Natural killer cell (primary cell): ENCODE measurements around the gene KRT79. TPM values are rescaled to one million over a fixed set of nuclear protein-coding genes. Genes with fewer than 3 reads are reported as not detected.

Experiments used
- ATAC-seq, 3 donors: fragments of 150-1000 bp in 2 of 3; fragments of 200-7000 bp in 1 of 3; cut with Tn5 transposase; 1 replicate in 1 of 3; 2 replicates in 2 of 3; pipeline ENCODE4 v1.10.0; 2021; ENCODE audit warnings: mild to moderate bottlenecking in 2 of 3, moderate library complexity in 2 of 3
- DNase-seq, 2 donors: peaks; one replicate each; pipeline versions ENCODE4 v3.0.0 to v3.0.0-alpha.2; 2013 to 2021; ENCODE audit warnings: mixed read lengths in 1 of 2
- H3K27ac ChIP-seq: one replicate; pipeline ENCODE4 v1.5.1; 2013; ENCODE audit warnings: mild to moderate bottlenecking, low read length
- H3K27me3 ChIP-seq: one replicate; pipeline ENCODE4 v1.6.1; 2013; ENCODE audit warnings: low read length; ENCODE audit not compliant: control insufficient read depth, insufficient read depth
- H3K36me3 ChIP-seq: one replicate; pipeline ENCODE4 v1.6.1; 2013; ENCODE audit warnings: low read length; ENCODE audit not compliant: control insufficient read depth, insufficient read depth
- H3K4me1 ChIP-seq: one replicate; pipeline ENCODE4 v1.6.1; 2013; ENCODE audit warnings: low read length; ENCODE audit not compliant: control insufficient read depth, insufficient read depth
- H3K4me3 ChIP-seq: one replicate; pipeline ENCODE4 v1.5.1; 2013; ENCODE audit warnings: low read length
- H3K9me3 ChIP-seq: one replicate; pipeline ENCODE4 v1.6.1; 2013; ENCODE audit warnings: low read length; ENCODE audit not compliant: control insufficient read depth, insufficient read depth
- H3K27ac Mint-ChIP-seq, 2 donors: one replicate each; pipeline ENCODE4 v1.8.0; 2022; ENCODE audit warnings: mild to moderate bottlenecking in 2 of 2, mixed read lengths in 2 of 2, moderate library complexity in 1 of 2
- H3K27me3 Mint-ChIP-seq, 2 donors: one replicate each; pipeline ENCODE4 v1.8.0; 2022; ENCODE audit warnings: low read depth in 2 of 2, mixed read lengths in 2 of 2
- H3K36me3 Mint-ChIP-seq: one replicate; pipeline ENCODE4 v1.8.0; 2022; ENCODE audit warnings: mixed read lengths
- H3K4me1 Mint-ChIP-seq, 2 donors: one replicate each; pipeline ENCODE4 v1.8.0; 2022; ENCODE audit warnings: mixed read lengths in 2 of 2
- H3K4me3 Mint-ChIP-seq: one replicate; pipeline ENCODE4 v1.8.0; 2022; ENCODE audit warnings: mild to moderate bottlenecking, moderate library complexity, mixed read lengths
- H3K9me3 Mint-ChIP-seq, 2 donors: one replicate each; pipeline ENCODE4 v1.8.0; 2022; ENCODE audit warnings: mixed read lengths in 2 of 2
- CTCF ChIP-seq: fragments of 200-600 bp; IDR thresholded peaks from one replicate; pipeline ENCODE4 v1.8.0; 2022; ENCODE audit warnings: antibody characterized with exemption
- WGBS: methylation state at CpG from one replicate; pipeline ENCODE4 v1.1.7; 2013; ENCODE audit warnings: missing lambda C conversion rate; ENCODE audit not compliant: insufficient coverage; 5-methylcytosine and 5-hydroxymethylcytosine counted together
- intact Hi-C: fragments of 100-400 bp; cut with micrococcal nuclease; formaldehyde crosslinking; loops from one replicate; pipeline ENCODE4 v1.14.2; 2022
- total RNA-seq, 4 donors: library from RNA; stranded (reverse); fragments of 120-200 nt in 1 of 4; gene quantifications; one replicate each; pipeline versions ENCODE4 v1.2.3 to v1.2.4, GENCODE V29; 2013 to 2022

The KRT79 gene
- total RNA-seq, 3 donors from 2014 or later (not counting 1 experiment from before 2014, with no cell fraction given) = 0.18 TPM; not detected in 2

GRCh38 chr12:52824741-52825410 is 9.2 kb downstream of the KRT79 start:
- no peak for TF ChIP-seq CTCF
- intact Hi-C loops = no loop called here
- 94% methylated on average over 5 of the region's 5 CpGs for WGBS
- Histone ChIP-seq H3K4me1 (no peaks in the 10 kb centered on the region), H3K4me3 (no peak overlapping the region), H3K27me3 (no peaks in the 10 kb centered on the region), H3K9me3 (no peaks in the 10 kb centered on the region), H3K36me3 (no peaks in the 10 kb centered on the region), H3K27ac (no peak overlapping the region)
- no peak overlapping the region for H3K27ac Mint-ChIP-seq
- H3K36me3 Mint-ChIP-seq = no peaks in the 10 kb centered on the region
- H3K4me3 Mint-ChIP-seq = no peak overlapping the region
- DNase-seq = no peak
- H3K27me3 Mint-ChIP-seq = peaks cover 0 to 3% of the 10 kb centered on the region in 2 donors
- ATAC-seq = no peak
- no peaks in the 10 kb centered on the region for H3K9me3 Mint-ChIP-seq
- H3K4me1 Mint-ChIP-seq = peaks cover 7 to 12% of the 10 kb centered on the region in 2 donors

- no peak for TF ChIP-seq CTCF
- Histone ChIP-seq H3K27me3 (no peaks in the 10 kb centered on the region), H3K36me3 (no peaks in the 10 kb centered on the region), H3K4me1 (no peaks in the 10 kb centered on the region), H3K27ac (no peak overlapping the region), H3K9me3 (no peaks in the 10 kb centered on the region), H3K4me3 (no peak overlapping the region)
- Mint-ChIP-seq H3K9me3 (no peaks in the 10 kb centered on the region), H3K27me3 (peaks cover 0 to 5% of the 10 kb centered on the region in 2 donors), H3K36me3 (no peaks in the 10 kb centered on the region), H3K4me3 (no peak overlapping the region), H3K4me1 (peaks cover 6 to 7% of the 10 kb centered on the region in 2 donors), H3K27ac (no peak overlapping the region)
- no peak for ATAC-seq
- DNase-seq = no peak
- 88% methylated on average over 15 of the region's 15 CpGs for WGBS
- intact Hi-C loops = no loop called here
These were observed 10.2 kb downstream of the KRT79 start for GRCh38 chr12:52823761-52824450.

- no peak overlapping the region for H3K4me3 Mint-ChIP-seq
- no peak overlapping the region for H3K27ac Mint-ChIP-seq
- WGBS = 72% methylated on average over 16 of the region's 16 CpGs
- no peaks in the 10 kb centered on the region for H3K36me3 ChIP-seq
- peaks cover 0 to 8% of the 10 kb centered on the region in 2 donors for H3K4me1 Mint-ChIP-seq
- no peaks in the 10 kb centered on the region for H3K4me1 ChIP-seq
- ATAC-seq (no peak), DNase-seq (no peak)
- no peaks in the 10 kb centered on the region for H3K27me3 ChIP-seq
- H3K9me3 Mint-ChIP-seq = no peaks in the 10 kb centered on the region
- no peak overlapping the region for H3K27ac ChIP-seq
- H3K4me3 ChIP-seq = no peak overlapping the region
- H3K9me3 ChIP-seq = no peaks in the 10 kb centered on the region
- intact Hi-C loops = no loop called here
- peaks cover 4 to 8% of the 10 kb centered on the region in 2 donors for H3K27me3 Mint-ChIP-seq
- no peaks in the 10 kb centered on the region for H3K36me3 Mint-ChIP-seq
- TF ChIP-seq CTCF = no peak
These were observed 11.2 kb downstream of the KRT79 start for GRCh38 chr12:52822771-52823510.
